ENCODE measurements around the gene FBXL7. TPM values are rescaled to one million over a fixed set of nuclear protein-coding genes. Genes with fewer than 3 reads are reported as not detected.

FBXL7 gene
- total and polyA plus RNA-seq, 2 of the 8 experiments (the other 6 are each of a cell fraction or from before 2014, with no cell fraction given), result 17.7 to 17.8 TPM

DNA sequence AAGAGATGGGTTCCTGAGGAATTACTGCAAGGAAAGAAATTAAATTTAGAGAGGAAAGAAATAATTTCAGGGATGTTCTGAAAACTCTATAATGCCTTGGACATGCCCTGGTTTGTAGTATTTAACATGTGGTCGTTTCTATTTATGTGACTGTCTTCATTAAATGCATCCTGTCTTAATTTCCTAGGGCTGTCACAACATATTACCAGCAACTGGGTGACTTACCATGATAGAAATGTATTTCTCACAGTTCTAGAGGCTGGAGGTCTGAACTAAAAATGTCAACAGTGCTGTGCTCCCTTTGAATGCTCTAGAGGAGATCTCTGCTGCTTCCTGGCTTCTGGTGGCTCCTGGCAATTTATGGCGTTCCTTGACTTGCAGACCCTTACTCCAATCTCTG, 287.7 kb downstream of the FBXL7 start:
- H2AFZ ChIP-seq (ENCODE audit: low read length), result no peak overlapping the region
- H3K27ac ChIP-seq (ENCODE audit: low read depth, low read length), result no peak overlapping the region
- H3K9ac ChIP-seq (replicated peaks in 1 of 4; ENCODE audit: extremely low read depth in 1 of 4, low read depth in 3 of 4, low read length in 3 of 4), result no peak overlapping the region
- H2BK5ac ChIP-seq (ENCODE audit: low read depth, low read length), result no peak overlapping the region
- H2BK120ac ChIP-seq (replicated peaks; ENCODE audit: low read depth, low read length), result no peak overlapping the region
- no peak overlapping the region for H3K18ac ChIP-seq (ENCODE audit: extremely low read depth, low read length)
- no peak for FAIRE-seq
- H2AK5ac ChIP-seq (ENCODE audit: low read depth, low read length), result no peak overlapping the region
- no peaks in the 10 kb centered on the region for H3K79me1 ChIP-seq (ENCODE audit: low read depth, low read length)
- POLR2A ChIA-PET (ENCODE audit: partially characterized antibody), result no interaction called here
- no peak overlapping the region for H3K4me2 ChIP-seq (ENCODE audit: insufficient read depth in 1 of 2, low read depth in 2 of 2, low read length in 2 of 2)
- no peaks in the 10 kb centered on the region; a peak in 1 of 4 replicates for H3K9me3 ChIP-seq (ENCODE audit: insufficient read depth in 2 of 2, low read depth in 1 of 2, low read length in 1 of 2)
- TF ChIP-seq RBBP5 (IDR thresholded peaks at IDR 0.05; ENCODE audit: borderline replicate concordance, low read depth, low read length) (no peak), KDM4A (IDR thresholded peaks at IDR 0.05; ENCODE audit: low read depth, low read length, severe bottlenecking) (no peak), YY1 (IDR thresholded peaks at IDR 0.05; ENCODE audit: low read depth, low read length) (no peak), CEBPB (IDR thresholded peaks at IDR 0.05; ENCODE audit: low read depth, low read length) (no peak), SIRT6 (IDR thresholded peaks at IDR 0.05; ENCODE audit: low read length) (no peak), EZH2 (IDR thresholded peaks at IDR 0.05; ENCODE audit: low read depth, low read length, severe bottlenecking) (no peak), TAF1 (IDR thresholded peaks at IDR 0.05; ENCODE audit: low read depth, low read length) (no peak), BACH1 (IDR thresholded peaks at IDR 0.05; ENCODE audit: low read length) (no peak), TEAD4 (IDR thresholded peaks at IDR 0.05; ENCODE audit: low read depth, low read length) (no peak), CREB1 (IDR thresholded peaks at IDR 0.05) (no peak), NRF1 (IDR thresholded peaks at IDR 0.05; ENCODE audit: low read depth, low read length) (no peak), BRCA1 (IDR thresholded peaks at IDR 0.05; ENCODE audit: low read depth, low read length) (no peak), SP1 (IDR thresholded peaks at IDR 0.05; ENCODE audit: low read depth, low read length) (no peak), KDM1A (IDR thresholded peaks at IDR 0.05; ENCODE audit: borderline replicate concordance, low read length) (no peak)
- TF ChIP-seq, protein P1, sequence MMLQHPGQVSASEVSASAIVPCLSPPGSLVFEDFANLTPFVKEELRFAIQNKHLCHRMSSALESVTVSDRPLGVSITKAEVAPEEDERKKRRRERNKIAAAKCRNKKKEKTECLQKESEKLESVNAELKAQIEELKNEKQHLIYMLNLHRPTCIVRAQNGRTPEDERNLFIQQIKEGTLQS (IDR thresholded peaks at IDR 0.05; ENCODE audit: insufficient read depth, low read depth, low read length), result no peak
- H2BK20ac ChIP-seq (ENCODE audit: low read length), result no peak overlapping the region
- no peak overlapping the region for H3K4me3 ChIP-seq (ENCODE audit: extremely low read depth in 1 of 4, insufficient read depth in 2 of 4, low read depth in 3 of 4, low read length in 4 of 4)
- no peak overlapping the region for H4K91ac ChIP-seq (replicated peaks; ENCODE audit: insufficient read length, low read length)
- H3K56ac ChIP-seq (replicated peaks; ENCODE audit: insufficient read length, low read depth, low read length), result no peak overlapping the region
- CTCF ChIA-PET (ENCODE audit: partially characterized antibody), result interaction anchor here (1.6 kb wide), 1 partner anchor 20 kb away, joined by 8 read pairs; no protein-coding TSS in a partner anchor
- WGBS, 2 experiments (ENCODE audit: extremely low coverage in 1 of 2, insufficient coverage in 1 of 2, insufficient read length in 1 of 2, insufficient replicate concordance in 2 of 2, low coverage in 1 of 2, low lambda C conversion rate in 2 of 2, missing lambda C conversion rate in 1 of 2), result 95% methylated on average over 2 of the region's 2 CpGs; no CpG with 5 or more reads in 1 of the 2 experiments
- no peak for DNase-seq (ENCODE audit: low read depth in 1 of 2, low spot score in 2 of 2)
- no peak overlapping the region for H3K14ac ChIP-seq (ENCODE audit: insufficient read length)
- H4K5ac ChIP-seq (ENCODE audit: insufficient read length, low read depth, low read length), result no peak overlapping the region
- H3K23me2 ChIP-seq (ENCODE audit: low read depth, low read length), result no peaks in the 10 kb centered on the region
- no peak overlapping the region for H4K8ac ChIP-seq (ENCODE audit: extremely low read depth, insufficient read depth, low read length)
- no peaks in the 10 kb centered on the region for H3K4me1 ChIP-seq (replicated peaks in 1 of 4; ENCODE audit: control insufficient read depth in 3 of 4, insufficient read depth in 4 of 4, low read length in 3 of 4)
- no peaks in the 10 kb centered on the region for H3K27me3 ChIP-seq (replicated peaks in 1 of 4; ENCODE audit: control insufficient read depth in 3 of 4, extremely low read depth in 1 of 4, insufficient read depth in 3 of 4, low read length in 3 of 4)
- no peak overlapping the region for H3K23ac ChIP-seq (ENCODE audit: insufficient read length)
- no peak overlapping the region for H3K4ac ChIP-seq (replicated peaks; ENCODE audit: insufficient read length, low read depth, low read length)
- no peaks in the 10 kb centered on the region for H4K20me1 ChIP-seq (replicated peaks in 1 of 2; ENCODE audit: control insufficient read depth in 1 of 2, insufficient read depth in 2 of 2, low read length in 2 of 2)
- no peak overlapping the region for H2BK12ac ChIP-seq (ENCODE audit: low read depth, low read length)
- H3K79me2 ChIP-seq (ENCODE audit: control insufficient read depth in 1 of 2, insufficient read depth in 2 of 2, low read length in 2 of 2), result no peaks in the 10 kb centered on the region
- no peaks in the 10 kb centered on the region for H3K36me3 ChIP-seq (ENCODE audit: control insufficient read depth in 2 of 4, insufficient read depth in 4 of 4, low read length in 3 of 4)
- H2BK15ac ChIP-seq (ENCODE audit: low read length), result no peak overlapping the region

Data from H1 (cell line).